Stimulated activated CD8-positive, alpha-beta memory T cell treated with anti-CD3 and anti-CD28 coated beads, Interleukin-7, amount 100 ng/mL, for 48 hours (primary cell): ENCODE results near the gene SLC25A46.
"Not testable (repeated sequence)": the region's sequence is repeated elsewhere in the genome, so short reads cannot be mapped to it uniquely, and the experiment has no call there.

ENCODE experiments used
- DNase-seq, 2 donors: peaks; one replicate each; pipeline ENCODE4 v3.0.0-alpha.2; 2020; ENCODE audit warnings: low read depth in 1 of 2; ENCODE audit errors: extremely low read depth in 1 of 2

The SLC25A46 gene

GRCh38 chr5:110754181-110754580 lies 15.4 kb downstream of the SLC25A46 start:
- no peak for DNase-seq

- DNase-seq = no peak
Observed at GRCh38 chr5:110757118-110757729, 18.4 kb downstream of the SLC25A46 start.

- DNase-seq = no peak
Observed at GRCh38 chr5:110760158-110760557, 21.4 kb downstream of the SLC25A46 start.

GRCh38 chr5:110768138-110768860 lies 29.5 kb downstream of the SLC25A46 start:
- DNase-seq = no peak

- DNase-seq = no peak
Observed at GRCh38 chr5:110769000-110769681, 30.3 kb downstream of the SLC25A46 start.

- no peak for DNase-seq
Observed at GRCh38 chr5:110770286-110770685, 31.5 kb downstream of the SLC25A46 start.

GRCh38 chr5:110784901-110785300 lies 46.1 kb downstream of the SLC25A46 start:
- no peak for DNase-seq

- no peak for DNase-seq
Observed at GRCh38 chr5:110785356-110785755, 46.5 kb downstream of the SLC25A46 start.

- not testable (repeated sequence) for DNase-seq
Observed at GRCh38 chr5:110788006-110788405, 49.2 kb downstream of the SLC25A46 start.

- DNase-seq = no peak
Observed at GRCh38 chr5:110790673-110791072, 51.9 kb downstream of the SLC25A46 start.

- DNase-seq = no peak
Observed at GRCh38 chr5:110802998-110803397, 64.2 kb downstream of the SLC25A46 start.

- no peak for DNase-seq
Observed at GRCh38 chr5:110803467-110804326, 64.9 kb downstream of the SLC25A46 start.

GRCh38 chr5:110807169-110807568 lies 68.4 kb downstream of the SLC25A46 start:
- DNase-seq = no peak

- DNase-seq = no peak
Observed at GRCh38 chr5:110809006-110809405, 70.2 kb downstream of the SLC25A46 start.
